MM.1S (cell line): Measurements from ENCODE around the gene GRM1.

Experiments
- CTCF ChIP-seq: fragments of 300-600 bp; sonication (generic); IDR thresholded peaks from 2 replicates; pipeline ENCODE4 v1.5.1; 2016; ENCODE audit warnings: antibody characterized with exemption, low read length, mixed read lengths
- EZH2phosphoT487 ChIP-seq: fragments of 300-600 bp; sonication (generic); IDR thresholded peaks from 2 replicates; pipeline ENCODE4 v1.6.1; 2018; ENCODE audit warnings: antibody characterized with exemption, low read length

- TF ChIP-seq EZH2phosphoT487 (no peak), CTCF (no peak)
These were observed 306.5 kb downstream of the GRM1 start for GRCh38 chr6:146335336-146335735.
